ENCODE measurements around the gene PKHD1. TPM values are rescaled to one million over a fixed set of nuclear protein-coding genes. Genes with fewer than 3 reads are reported as not detected.

PKHD1 gene
- polyA plus RNA-seq, 1 experiment = not detected

DNA sequence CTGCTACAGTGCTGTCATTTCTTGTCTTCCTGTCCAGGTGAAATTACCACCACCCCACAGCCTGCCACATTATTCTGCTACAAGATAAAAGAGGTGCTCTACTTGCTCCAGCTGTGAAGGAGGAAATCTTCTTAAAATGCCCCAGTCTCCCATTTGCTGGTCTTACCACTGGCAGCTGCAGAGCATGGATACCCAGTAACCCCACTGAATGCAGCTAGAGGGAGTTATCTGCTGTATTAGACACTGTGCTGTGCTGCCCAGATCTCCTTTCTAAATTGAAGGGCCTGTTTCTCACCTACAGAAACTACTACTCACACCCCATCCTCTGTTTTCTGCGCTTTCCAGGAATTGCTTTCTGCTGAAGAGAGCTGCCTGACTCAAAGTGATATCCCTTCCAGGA is 517.8 kb downstream of the PKHD1 start:
- Histone ChIP-seq H3K27ac (ENCODE audit: low read depth, low read length) (no peak overlapping the region), H3K27me3 (ENCODE audit: control insufficient read depth, insufficient read depth, low read length) (no peaks in the 10 kb centered on the region), H3K4me3 (ENCODE audit: low read depth, low read length) (no peak overlapping the region), H3K9me3 (ENCODE audit: control insufficient read depth, insufficient read depth, low read length) (peaks cover 8% of the 10 kb centered on the region; the same call in 1 of the 2 replicates)
- ChIA-PET CTCF (no interaction called here), POLR2A (no interaction called here)
- DNase-seq (ENCODE audit: low read depth, low spot score) = no peak
- TF ChIP-seq, protein P1, sequence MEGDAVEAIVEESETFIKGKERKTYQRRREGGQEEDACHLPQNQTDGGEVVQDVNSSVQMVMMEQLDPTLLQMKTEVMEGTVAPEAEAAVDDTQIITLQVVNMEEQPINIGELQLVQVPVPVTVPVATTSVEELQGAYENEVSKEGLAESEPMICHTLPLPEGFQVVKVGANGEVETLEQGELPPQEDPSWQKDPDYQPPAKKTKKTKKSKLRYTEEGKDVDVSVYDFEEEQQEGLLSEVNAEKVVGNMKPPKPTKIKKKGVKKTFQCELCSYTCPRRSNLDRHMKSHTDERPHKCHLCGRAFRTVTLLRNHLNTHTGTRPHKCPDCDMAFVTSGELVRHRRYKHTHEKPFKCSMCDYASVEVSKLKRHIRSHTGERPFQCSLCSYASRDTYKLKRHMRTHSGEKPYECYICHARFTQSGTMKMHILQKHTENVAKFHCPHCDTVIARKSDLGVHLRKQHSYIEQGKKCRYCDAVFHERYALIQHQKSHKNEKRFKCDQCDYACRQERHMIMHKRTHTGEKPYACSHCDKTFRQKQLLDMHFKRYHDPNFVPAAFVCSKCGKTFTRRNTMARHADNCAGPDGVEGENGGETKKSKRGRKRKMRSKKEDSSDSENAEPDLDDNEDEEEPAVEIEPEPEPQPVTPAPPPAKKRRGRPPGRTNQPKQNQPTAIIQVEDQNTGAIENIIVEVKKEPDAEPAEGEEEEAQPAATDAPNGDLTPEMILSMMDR (IDR thresholded peaks at IDR 0.05; ENCODE audit: low read depth, low read length) = no peak

- ChIA-PET POLR2A (no interaction called here), CTCF (no interaction called here)
- H3K27me3 ChIP-seq (ENCODE audit: control insufficient read depth, insufficient read depth, low read length) = no peaks in the 10 kb centered on the region
- TF ChIP-seq, protein P1 (IDR thresholded peaks at IDR 0.05; ENCODE audit: low read depth, low read length) = no peak
- no peak overlapping the region for H3K27ac ChIP-seq (ENCODE audit: low read depth, low read length)
- H3K4me3 ChIP-seq (ENCODE audit: low read depth, low read length) = no peak overlapping the region
- peaks cover 8% of the 10 kb centered on the region; the same call in 1 of the 2 replicates for H3K9me3 ChIP-seq (ENCODE audit: control insufficient read depth, insufficient read depth, low read length)
- no peak for DNase-seq (ENCODE audit: low read depth, low spot score)
These were observed 518.6 kb downstream of the PKHD1 start for GRCh38 chr6:51568771-51569170.

GRCh38 chr6:51565472-51565871 is 521.9 kb downstream of the PKHD1 start:
- CTCF ChIA-PET = no interaction called here
- Histone ChIP-seq H3K27me3 (ENCODE audit: control insufficient read depth, insufficient read depth, low read length) (no peaks in the 10 kb centered on the region), H3K27ac (ENCODE audit: low read depth, low read length) (no peak overlapping the region), H3K9me3 (ENCODE audit: control insufficient read depth, insufficient read depth, low read length) (peaks cover 5% of the 10 kb centered on the region; the same call in 1 of the 2 replicates), H3K4me3 (ENCODE audit: low read depth, low read length) (no peak overlapping the region)
- DNase-seq (ENCODE audit: low read depth, low spot score) = no peak
- POLR2A ChIA-PET = no interaction called here
- TF ChIP-seq, protein P1 (IDR thresholded peaks at IDR 0.05; ENCODE audit: low read depth, low read length) = no peak

Small RNA genes within 50 kb of the gene (small RNA-seq; reads per million reads assigned to genes)
- gene RN7SL580P (ENCODE audit: insufficient read length, low read depth) = not detected

Other genes starting within 250 kb of the PKHD1 start
- not detected in 2 replicates for gene IL17A, start 98.8 kb upstream of the PKHD1 start, polyA plus RNA-seq (2011; rRNA removed)
- not detected in 2 replicates for gene IL17F, start 156.9 kb upstream of the PKHD1 start, polyA plus RNA-seq (2011; rRNA removed)
- 28.4 and 33.6 TPM in 2 replicates for gene MCM3, start 197.1 kb upstream of the PKHD1 start, polyA plus RNA-seq (2011; rRNA removed)